ENCODE data around the gene DGCR8. TPM values are rescaled to one million over a fixed set of nuclear protein-coding genes. Genes with fewer than 3 reads are reported as not detected.

DGCR8 gene
- total RNA-seq, 1 experiment from 2014 or later = 27.9 TPM

DNA sequence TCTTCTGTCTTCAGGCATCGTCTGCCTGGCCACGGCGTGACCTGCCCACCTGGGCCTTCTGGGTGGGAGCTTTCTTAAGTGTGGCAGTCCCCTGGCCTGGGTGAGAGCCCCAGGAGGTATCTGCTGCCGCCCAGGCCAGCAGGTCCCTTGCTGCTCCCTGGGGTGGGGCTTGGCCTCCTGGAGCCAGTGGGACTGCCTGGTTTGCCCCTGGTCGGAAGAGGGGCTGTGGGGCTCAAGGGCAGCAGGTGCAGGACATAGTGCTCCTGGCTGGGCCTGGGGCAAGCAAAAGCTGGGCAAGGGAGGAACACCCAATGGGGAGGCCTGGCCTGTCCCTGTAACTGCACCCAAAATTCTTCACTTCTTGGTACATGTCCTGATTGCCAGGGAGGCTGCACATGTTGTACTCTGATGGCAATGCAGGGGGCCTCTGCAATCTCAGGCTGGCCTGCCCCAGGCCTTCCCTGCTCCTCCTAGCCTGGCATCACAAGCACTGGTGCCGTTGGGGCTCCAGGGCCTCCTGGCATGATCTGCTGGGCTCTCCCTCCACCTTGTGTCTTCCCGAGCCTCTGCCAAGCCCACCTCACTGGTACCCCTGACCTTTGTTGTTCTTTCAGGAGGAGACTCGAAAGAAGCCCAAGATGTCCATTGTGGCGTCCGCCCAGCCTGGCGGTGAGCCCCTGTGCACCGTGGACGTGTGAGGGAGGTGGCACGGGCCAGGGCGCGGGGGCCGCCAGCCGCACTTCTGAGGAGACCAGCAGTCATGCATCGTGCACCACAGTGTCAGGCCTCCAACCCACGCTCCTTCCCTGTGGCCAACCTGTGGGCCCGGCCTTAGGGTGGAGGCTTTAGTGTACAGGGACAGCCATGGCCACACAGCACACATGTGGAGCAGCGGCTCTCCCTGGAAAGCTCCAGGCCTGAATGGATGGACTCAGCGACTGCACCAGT lies 29.6 kb downstream of the DGCR8 start:
- DNase-seq (ENCODE audit: low read depth) = no peak

DNA sequence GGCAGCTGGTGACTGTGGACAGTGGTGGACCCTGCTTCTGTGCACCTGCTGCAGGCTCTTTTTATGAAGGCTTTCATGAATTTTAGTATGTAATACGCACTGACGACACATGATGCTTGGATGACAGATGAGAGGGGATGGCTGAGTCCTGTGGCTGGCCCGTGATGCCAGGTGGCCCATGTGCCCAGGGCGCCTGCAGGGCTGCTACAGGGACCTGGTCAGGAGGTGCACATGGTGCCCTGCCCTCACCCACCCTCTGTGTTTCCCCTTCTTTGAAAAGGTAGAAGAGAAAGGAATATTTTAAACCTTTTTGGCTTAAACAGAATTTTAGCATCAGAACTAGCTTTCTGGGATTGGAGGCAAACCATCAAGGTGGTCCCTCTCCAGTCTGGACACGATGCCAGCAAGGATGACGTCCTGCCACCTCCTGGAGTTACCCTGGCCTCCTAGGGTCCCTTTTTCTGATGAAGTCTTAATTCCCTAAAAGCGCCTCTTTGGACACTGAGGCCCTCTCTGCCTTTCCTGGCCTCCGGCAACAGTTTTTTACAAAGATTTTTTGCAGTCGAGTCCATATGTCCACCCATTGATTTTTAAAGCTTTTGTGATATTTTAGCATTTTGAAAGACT lies 30.4 kb downstream of the DGCR8 start:
- DNase-seq (ENCODE audit: low read depth) = no peak

DNA sequence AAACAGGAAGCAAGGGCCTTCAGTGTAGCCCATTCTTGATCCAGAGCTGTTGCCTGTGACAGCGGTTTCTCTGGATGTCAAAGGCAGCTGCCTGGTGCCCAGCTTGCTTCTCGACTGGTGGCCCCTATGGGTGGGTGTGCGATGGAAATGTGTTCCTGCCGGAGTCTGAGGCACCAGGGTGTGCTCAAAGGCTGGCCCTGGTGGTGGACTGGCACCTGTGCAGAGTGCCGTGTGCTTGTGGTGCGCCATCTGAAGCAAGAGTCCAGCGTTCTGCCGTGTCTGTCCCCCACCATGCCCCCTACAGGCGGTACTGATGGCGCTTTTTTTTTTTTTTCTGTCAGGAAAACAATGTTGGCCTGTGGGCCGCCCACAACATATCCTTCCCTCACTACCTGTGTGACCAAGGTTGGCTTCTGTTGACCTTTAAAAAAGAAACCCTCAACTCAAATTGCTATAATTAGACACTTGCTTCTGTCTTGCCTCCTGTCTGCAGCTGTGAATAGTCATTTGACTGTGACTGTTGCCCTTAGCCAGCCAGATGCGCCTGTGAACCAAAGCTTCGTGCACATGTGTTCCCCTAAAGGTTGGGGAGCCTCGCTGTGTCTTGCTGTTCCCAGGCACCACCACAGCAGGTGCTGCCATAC lies 31.1 kb downstream of the DGCR8 start:
- DNase-seq (ENCODE audit: low read depth) = peak; percentile 55

GRCh38 chr22:20111689-20112622 lies 31.9 kb downstream of the DGCR8 start:
- DNase-seq (ENCODE audit: low read depth) = no peak

- no peak for DNase-seq (ENCODE audit: low read depth)
These were observed 32.8 kb downstream of the DGCR8 start for GRCh38 chr22:20112623-20113511.

DNA sequence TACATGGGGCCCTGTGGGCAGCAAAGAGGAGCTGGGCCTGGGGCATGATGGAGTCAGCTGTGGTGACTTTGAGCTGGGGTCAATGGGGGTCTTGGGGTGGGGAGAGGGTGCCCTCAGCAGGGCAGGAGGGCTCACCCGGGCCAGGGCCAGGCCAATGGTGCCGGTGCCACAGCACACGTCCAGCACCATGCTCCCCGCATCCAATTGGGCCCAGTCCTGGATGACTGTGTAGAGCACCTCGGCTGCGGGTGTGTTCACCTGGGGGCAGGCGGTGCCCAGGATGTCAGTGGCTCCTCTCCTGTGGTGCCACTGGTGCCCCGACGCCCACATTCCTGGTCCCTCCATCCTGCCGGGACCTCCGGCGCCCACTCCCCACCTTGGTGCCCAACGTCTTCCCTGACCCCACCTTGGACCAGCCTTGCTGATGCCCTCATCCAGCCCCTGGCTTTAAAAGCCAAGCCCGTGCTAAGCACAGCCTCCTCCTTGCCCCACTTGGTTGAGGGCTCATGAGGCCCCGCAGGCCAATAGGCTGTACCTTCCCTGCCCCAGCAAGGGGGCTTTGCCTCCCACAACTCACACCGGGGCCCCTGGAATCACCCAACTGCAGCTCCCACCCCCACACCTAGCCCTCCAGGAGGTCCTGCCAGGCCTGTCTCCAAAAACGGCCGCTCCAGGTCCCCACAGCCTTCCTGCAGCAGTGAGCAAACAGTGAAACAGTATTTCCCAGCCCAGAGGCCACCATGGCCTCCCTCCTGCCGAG lies 33.7 kb downstream of the DGCR8 start:
- DNase-seq (ENCODE audit: low read depth) = no peak

GRCh38 chr22:20114506-20115475 lies 34.8 kb downstream of the DGCR8 start:
- no peak for DNase-seq (ENCODE audit: low read depth)

- DNase-seq (ENCODE audit: low read depth) = no peak
These were observed 35.8 kb downstream of the DGCR8 start, which contains the start of gene RANBP1 for GRCh38 chr22:20115691-20116375. Gene RANBP1, plus strand, starts transcription at chr22:20116104. Its CDS starts 81 bp downstream, at chr22:20116185.

DNA sequence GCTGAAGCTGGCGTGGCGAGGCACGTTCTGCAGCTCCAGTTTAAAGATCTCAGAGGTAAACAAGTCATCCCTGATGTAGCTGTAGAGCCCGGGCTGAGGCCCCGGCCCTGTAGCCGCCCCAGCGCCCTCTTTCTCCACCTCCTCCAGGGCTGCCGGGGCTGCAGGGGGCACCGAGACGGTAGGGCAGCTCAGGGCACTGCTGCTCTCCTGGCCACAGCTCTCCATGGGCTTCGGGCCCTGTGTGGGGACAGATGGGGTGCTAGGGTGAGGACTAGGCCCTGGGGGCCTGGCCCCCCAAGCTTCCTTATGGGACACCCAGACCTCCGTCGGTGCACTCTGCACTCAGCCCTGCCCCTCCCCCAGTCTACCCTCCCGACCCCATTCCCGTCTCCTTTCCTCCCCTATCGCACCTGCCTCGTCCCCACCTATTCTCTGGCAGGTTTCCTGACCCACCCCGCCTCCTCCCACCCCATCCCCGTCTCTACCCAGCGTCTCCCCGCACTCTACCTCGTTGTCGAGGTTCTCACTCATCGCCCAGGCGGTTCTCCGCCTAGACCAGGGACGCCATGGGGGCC lies 36.4 kb downstream of the DGCR8 start:
- DNase-seq (ENCODE audit: low read depth) = no peak

- peak; percentile 99 for DNase-seq (ENCODE audit: low read depth)
These were observed 37.1 kb downstream of the DGCR8 start, which contains the start of gene TRMT2A for GRCh38 chr22:20116951-20117632. Gene TRMT2A, minus strand, starts transcription at chr22:20117226. Its CDS starts 320 bp downstream, at chr22:20116906.

DNA sequence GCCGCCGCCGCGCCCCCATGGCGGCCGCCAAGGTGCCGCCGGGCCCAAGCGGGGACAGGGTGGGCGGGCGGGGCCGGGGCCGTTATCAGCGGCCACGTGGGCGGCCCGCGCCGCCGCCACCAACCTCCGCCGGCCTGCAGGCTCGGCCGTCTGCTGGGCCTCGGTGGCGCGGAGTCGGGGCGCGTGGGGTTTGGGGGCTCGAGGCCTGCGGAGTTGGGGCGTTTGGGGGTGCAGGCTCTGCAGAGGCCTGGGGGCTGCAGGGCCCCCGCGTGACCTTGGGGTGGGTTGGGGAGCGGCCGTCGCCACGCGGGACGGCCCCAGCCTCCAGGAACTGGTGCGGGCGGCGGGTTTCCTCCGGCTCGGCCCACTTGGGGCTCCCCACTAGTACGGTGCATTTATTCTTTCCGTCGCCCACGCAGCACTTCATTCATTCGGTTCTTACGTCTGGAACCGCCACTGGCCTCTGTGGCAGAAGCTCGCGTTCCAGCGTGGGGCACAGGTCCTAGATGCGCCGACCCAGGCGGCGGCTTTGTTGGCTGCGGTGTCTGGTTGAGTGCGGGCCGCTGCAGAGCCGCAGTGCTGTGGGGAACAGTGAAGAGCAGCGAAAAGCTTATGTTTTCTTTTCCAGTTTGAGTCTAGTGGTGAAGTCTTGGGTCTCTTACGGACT lies 37.7 kb downstream of the DGCR8 start:
- no peak for DNase-seq (ENCODE audit: low read depth)

DNA sequence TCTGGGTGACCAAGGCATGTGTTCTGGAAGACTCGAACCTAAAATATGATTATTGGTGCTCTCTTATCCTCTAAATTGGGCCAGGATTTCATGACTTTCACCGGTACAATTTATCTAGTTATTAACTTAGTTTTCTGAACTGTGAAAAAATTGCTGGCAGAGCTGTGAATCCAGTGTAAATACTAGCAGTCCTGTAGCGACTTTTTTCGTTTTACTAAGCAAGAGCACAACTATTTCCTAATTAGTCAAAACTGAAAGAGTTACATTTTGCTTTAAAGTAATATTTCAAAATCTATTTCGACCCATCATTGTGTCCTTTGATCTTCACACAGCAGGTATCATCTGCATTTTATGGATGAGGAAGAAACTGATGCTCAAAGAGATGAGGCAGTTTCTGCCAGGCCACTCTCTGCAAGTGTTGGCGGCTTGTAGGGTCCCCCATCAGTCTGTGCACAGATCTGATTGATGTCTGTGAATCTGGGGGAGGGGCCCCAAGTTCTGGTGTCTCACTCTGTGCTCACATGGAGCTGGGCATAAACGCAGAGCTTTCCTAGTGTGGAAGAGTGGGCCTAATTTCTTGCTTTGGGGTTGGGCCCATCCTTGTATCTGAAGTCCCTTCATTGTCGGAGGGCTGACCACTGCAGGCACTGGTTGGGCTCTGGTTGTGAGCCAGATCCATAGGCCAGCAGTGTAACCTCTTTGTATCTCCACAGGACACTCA lies 38.4 kb downstream of the DGCR8 start:
- DNase-seq (ENCODE audit: low read depth) = no peak

- no peak for DNase-seq (ENCODE audit: low read depth)
These were observed 41.9 kb downstream of the DGCR8 start for GRCh38 chr22:20121856-20122415.

- no peak for DNase-seq (ENCODE audit: low read depth)
These were observed 43.5 kb downstream of the DGCR8 start for GRCh38 chr22:20123366-20124082.

Data from Daoy (cell line).